Smooth muscle cell (in vitro differentiated cells): ENCODE data around the gene MCAT. TPM values are rescaled to one million over a fixed set of nuclear protein-coding genes. Genes with fewer than 3 reads are reported as not detected.
A peak's percentile ranks its signal among the peaks of the same experiment; 100 is the strongest.

ENCODE experiments used
- DNase-seq: peaks from one replicate; lab custom pipeline; 2025; ENCODE audit not compliant: unreplicated experiment; lab: John Stamatoyannopoulos, UW
- H2AFZ ChIP-seq: fragments of 200-600 bp; sonication (generic); 2 replicates; pipeline ENCODE4 v1.6.0; 2016; ENCODE audit warnings: antibody characterized with exemption, low read depth, mild to moderate bottlenecking
- H3F3A ChIP-seq: fragments of 200-600 bp; sonication (generic); 2 replicates; pipeline ENCODE4 v1.6.0; 2017; ENCODE audit warnings: antibody characterized with exemption, low read depth
- H3K27ac ChIP-seq: fragments of 200-600 bp; sonication (generic); 2 replicates; pipeline ENCODE4 v1.5.1; 2016; ENCODE audit warnings: low read depth, mild to moderate bottlenecking
- H3K27me3 ChIP-seq: fragments of 200-600 bp; sonication (generic); 2 replicates; pipeline ENCODE4 v1.6.1; 2016; ENCODE audit warnings: low read depth, mild to moderate bottlenecking
- H3K36me3 ChIP-seq: fragments of 200-600 bp; sonication (generic); 2 replicates; pipeline ENCODE4 v1.5.1; 2016; ENCODE audit warnings: low read depth
- H3K4me1 ChIP-seq: fragments of 200-600 bp; sonication (generic); 2 replicates; pipeline ENCODE4 v1.5.1; 2016; ENCODE audit warnings: low read depth
- H3K4me2 ChIP-seq: fragments of 200-600 bp; sonication (generic); 2 replicates; pipeline ENCODE4 v1.6.0; 2016; ENCODE audit warnings: mild to moderate bottlenecking
- H3K4me3 ChIP-seq: fragments of 200-600 bp; sonication (generic); 2 replicates; pipeline ENCODE4 v1.5.1; 2016; ENCODE audit warnings: mild to moderate bottlenecking
- H3K79me2 ChIP-seq: fragments of 200-600 bp; sonication (generic); 2 replicates; pipeline ENCODE4 v1.6.0; 2016; ENCODE audit warnings: low read depth, mild to moderate bottlenecking
- H3K9ac ChIP-seq: fragments of 200-600 bp; sonication (generic); 2 replicates; pipeline ENCODE4 v1.6.0; 2016; ENCODE audit warnings: low read depth
- H3K9me3 ChIP-seq: fragments of 200-600 bp; sonication (generic); replicated peaks from 2 replicates; pipeline ENCODE4 v1.5.1; 2016; ENCODE audit warnings: low read depth
- H4K20me1 ChIP-seq: fragments of 200-600 bp; sonication (generic); 2 replicates; pipeline ENCODE4 v1.6.0; 2016; ENCODE audit warnings: low read depth
- WGBS: methylation state at CpG from one replicate; pipeline ENCODE4 v1.1.7; 2016; ENCODE audit warnings: low lambda C conversion rate; 5-methylcytosine and 5-hydroxymethylcytosine counted together
- polyA plus RNA-seq: library from polyadenylated mRNA; unstranded; fragments of >200 nt; fragmentation: Nextera tagmentation; extraction: Ambion mirVana; gene quantifications from 2 replicates; pipeline ENCODE4 v1.2.1, GENCODE V29; 2016
- total RNA-seq: library from RNA; depleted of rRNA; stranded (reverse); fragments of >200 nt; gene quantifications from 2 replicates; pipeline ENCODE4 v1.2.3, GENCODE V29; 2014
- TF ChIP-seq, protein P1 (sequence below): fragments of 200-600 bp; sonication (generic); IDR thresholded peaks from 2 replicates; pipeline ENCODE4 v1.5.1; 2017; ENCODE audit warnings: borderline replicate concordance, mild to moderate bottlenecking, antibody characterized with exemption; ENCODE audit not compliant: insufficient read depth, poor library complexity, severe bottlenecking

Gene MCAT
- total and polyA plus RNA-seq, 2 experiments from 2014 or later, result 9.3 to 16.1 TPM

GRCh38 chr22:43169310-43170130, 26.3 kb upstream of the MCAT start:
- Histone ChIP-seq H2AFZ (no peak overlapping the region), H3F3A (no peaks in the 10 kb centered on the region), H3K9me3 (no peaks in the 10 kb centered on the region), H4K20me1 (no peaks in the 10 kb centered on the region), H3K4me1 (no peaks in the 10 kb centered on the region), H3K79me2 (no peaks in the 10 kb centered on the region), H3K4me2 (no peak overlapping the region), H3K4me3 (no peak overlapping the region), H3K36me3 (no peaks in the 10 kb centered on the region), H3K9ac (no peak overlapping the region), H3K27me3 (no peaks in the 10 kb centered on the region), H3K27ac (peak overlapping the region; percentile 52)
- TF ChIP-seq, protein P1, sequence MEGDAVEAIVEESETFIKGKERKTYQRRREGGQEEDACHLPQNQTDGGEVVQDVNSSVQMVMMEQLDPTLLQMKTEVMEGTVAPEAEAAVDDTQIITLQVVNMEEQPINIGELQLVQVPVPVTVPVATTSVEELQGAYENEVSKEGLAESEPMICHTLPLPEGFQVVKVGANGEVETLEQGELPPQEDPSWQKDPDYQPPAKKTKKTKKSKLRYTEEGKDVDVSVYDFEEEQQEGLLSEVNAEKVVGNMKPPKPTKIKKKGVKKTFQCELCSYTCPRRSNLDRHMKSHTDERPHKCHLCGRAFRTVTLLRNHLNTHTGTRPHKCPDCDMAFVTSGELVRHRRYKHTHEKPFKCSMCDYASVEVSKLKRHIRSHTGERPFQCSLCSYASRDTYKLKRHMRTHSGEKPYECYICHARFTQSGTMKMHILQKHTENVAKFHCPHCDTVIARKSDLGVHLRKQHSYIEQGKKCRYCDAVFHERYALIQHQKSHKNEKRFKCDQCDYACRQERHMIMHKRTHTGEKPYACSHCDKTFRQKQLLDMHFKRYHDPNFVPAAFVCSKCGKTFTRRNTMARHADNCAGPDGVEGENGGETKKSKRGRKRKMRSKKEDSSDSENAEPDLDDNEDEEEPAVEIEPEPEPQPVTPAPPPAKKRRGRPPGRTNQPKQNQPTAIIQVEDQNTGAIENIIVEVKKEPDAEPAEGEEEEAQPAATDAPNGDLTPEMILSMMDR, result no peak
- DNase-seq, result no peak
- 91% methylated on average over 23 of the region's 23 CpGs for WGBS

DNA sequence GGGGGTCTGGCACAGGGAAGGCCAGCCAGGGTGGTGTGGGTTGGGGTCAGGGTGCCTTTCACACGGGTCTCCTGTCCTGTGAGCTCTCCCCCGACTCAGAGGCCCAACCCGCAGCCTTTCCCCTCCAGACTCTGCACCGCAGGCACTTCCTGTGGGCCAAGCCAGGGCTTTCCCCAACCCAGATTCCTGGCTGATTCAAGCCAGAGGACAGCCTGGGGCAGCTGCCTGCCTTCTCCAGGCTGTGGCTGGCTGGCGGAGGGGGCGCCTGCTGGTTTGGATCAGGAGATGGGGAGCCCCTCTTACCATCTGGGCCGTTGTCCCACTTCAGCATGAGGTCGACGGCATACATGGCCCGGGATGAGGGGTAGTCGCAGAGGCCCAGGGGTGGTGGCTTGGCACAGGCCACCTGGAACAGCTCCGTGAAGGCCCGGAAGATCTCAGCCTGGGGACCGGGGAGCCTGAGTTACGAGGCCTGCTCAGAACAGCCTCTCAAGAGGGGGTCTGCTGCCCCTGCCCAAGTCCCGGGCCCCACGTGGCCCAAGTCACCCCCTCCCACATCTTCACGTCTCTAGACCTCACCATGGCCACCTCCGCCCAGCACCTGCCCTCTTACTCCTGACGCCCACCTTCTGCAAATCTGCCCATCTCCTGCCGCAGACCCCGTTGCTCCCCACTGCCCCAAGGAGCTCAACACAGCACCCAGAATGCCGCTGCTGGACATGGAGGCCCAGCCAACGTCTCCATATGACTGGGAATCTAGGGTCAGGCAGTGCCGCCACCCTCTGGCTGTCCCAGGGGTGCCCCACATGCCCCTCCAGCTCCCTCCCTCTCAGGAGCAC, 25.5 kb upstream of the MCAT start:
- Histone ChIP-seq H3F3A (no peaks in the 10 kb centered on the region), H3K4me3 (no peak overlapping the region), H4K20me1 (no peaks in the 10 kb centered on the region), H3K4me1 (no peaks in the 10 kb centered on the region), H3K27me3 (no peaks in the 10 kb centered on the region), H3K9me3 (no peaks in the 10 kb centered on the region), H3K4me2 (no peak overlapping the region), H3K9ac (no peak overlapping the region), H2AFZ (no peak overlapping the region), H3K36me3 (no peaks in the 10 kb centered on the region), H3K79me2 (no peaks in the 10 kb centered on the region), H3K27ac (peak overlapping the region; percentile 52)
- TF ChIP-seq, protein P1, result no peak
- 84% methylated on average over 25 of the region's 25 CpGs for WGBS
- no peak for DNase-seq

GRCh38 chr22:43167001-43167589, 23.9 kb upstream of the MCAT start:
- Histone ChIP-seq H3K27ac (no peak overlapping the region), H3K36me3 (no peaks in the 10 kb centered on the region), H3K4me2 (no peak overlapping the region), H3K79me2 (no peaks in the 10 kb centered on the region), H3K9me3 (no peaks in the 10 kb centered on the region), H2AFZ (no peak overlapping the region), H3K9ac (no peak overlapping the region), H3K4me1 (no peaks in the 10 kb centered on the region), H3K4me3 (no peak overlapping the region), H3F3A (no peaks in the 10 kb centered on the region), H4K20me1 (no peaks in the 10 kb centered on the region), H3K27me3 (no peaks in the 10 kb centered on the region)
- 97% methylated on average over 19 of the region's 19 CpGs for WGBS
- TF ChIP-seq, protein P1, result no peak
- no peak for DNase-seq
